Stimulated activated CD8-positive, alpha-beta memory T cell treated with anti-CD3 and anti-CD28 coated beads, Interleukin-4, amount 100 ng/mL, for 1 hour (primary cell): ENCODE data around the gene TEPSIN.

Experiments used
- DNase-seq, 2 donors: peaks; one replicate each; pipeline ENCODE4 v3.0.0-alpha.2; 2020; ENCODE audit warnings: low read depth in 2 of 2, low spot score in 1 of 2

Gene TEPSIN

GRCh38 chr17:81222620-81222905 is 16.3 kb downstream of the TEPSIN start:
- DNase-seq, result no peak

DNA sequence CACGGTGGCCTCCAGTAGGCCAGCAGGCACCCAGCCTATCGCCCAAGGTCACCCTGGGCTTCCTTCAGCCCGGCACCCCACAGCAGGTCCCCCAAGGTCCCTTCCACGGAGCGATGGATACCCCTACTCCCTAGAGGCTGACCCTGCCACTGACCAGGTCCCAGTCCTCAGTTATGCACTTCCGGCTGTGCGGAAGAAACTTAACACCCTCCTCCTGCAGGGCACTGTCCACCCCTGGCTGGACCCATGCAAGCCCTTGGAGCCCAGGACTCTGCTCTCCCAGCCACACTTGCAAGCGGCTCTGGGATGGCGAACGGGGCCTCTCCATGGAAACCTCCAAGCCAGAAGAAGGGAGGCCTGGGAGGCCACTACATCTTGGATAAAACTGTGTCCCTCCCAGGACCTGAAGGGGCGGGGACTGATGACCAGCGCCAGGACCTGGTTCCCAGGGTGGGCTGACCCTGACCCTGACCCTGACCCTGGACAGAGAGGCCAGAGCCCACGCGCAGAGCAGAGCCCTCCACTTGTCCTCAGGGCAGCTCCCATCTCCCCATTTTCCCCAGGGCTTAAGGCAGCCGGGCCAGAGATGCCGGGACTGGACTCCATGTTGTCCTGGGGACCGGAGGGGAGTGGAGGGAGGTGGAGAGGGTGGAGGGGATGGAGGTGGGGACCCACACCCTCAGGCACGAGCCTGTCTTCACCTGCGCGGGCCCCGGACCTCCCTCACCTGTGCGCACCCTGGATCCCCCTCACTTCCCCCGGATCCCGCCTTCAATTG is 16.8 kb downstream of the TEPSIN start:
- no peak for DNase-seq

DNA sequence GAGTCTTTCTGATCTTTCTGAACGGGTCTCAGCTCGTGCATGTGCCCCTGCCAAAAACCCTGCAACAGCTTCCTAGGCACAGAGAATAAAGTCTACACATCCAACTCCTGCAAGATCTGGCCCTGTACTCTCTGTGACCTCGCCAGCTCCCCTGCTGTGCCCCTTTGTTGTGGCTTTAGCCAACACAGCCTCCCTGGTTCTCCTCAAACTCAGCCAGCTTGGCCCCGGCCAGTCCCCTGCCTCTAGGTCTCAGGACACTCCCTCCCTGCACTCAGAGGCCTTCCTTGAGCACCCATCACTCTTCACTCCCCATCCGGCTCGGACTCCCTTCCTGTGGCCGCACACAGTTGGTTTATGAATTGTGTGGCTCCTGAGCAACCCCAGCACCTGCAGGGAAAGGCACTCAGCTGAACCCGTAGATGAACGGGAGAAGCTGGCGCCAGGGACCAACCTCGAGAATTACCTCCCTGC is 17.4 kb downstream of the TEPSIN start:
- no peak for DNase-seq

DNA sequence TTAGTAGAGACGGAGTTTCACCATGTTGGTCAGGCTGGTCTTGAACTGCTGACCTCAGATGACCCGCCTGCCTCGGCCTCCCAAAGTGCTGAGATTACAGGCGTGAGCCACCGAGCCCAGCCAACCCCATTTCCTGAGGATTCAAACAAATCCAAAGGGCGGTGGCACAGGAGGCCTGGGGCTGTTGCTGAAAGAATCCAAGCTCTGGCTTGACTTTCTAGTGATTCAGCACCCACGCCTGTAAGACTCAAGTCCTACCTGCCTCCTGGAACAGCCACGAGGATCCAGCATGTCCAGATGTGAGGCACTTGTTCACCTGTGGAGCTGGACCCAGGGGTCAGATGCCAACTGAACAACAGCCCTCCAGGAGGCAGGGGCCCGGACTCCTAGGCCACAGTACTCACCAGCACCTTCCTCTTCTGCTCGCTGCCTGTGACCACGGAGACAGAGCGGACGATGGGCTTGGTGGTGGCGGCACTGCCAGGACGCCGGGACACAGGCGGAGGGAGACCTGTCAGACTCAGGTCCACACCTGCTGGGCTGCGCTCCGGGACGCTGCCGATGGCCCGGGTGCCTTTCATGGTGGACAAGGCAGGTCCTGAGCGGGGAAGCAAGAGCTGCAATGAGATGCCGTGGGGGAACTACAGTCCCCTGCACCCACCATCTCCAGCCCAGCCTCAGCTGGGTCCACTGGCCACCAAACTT is 19.2 kb downstream of the TEPSIN start:
- DNase-seq, result no peak

DNA sequence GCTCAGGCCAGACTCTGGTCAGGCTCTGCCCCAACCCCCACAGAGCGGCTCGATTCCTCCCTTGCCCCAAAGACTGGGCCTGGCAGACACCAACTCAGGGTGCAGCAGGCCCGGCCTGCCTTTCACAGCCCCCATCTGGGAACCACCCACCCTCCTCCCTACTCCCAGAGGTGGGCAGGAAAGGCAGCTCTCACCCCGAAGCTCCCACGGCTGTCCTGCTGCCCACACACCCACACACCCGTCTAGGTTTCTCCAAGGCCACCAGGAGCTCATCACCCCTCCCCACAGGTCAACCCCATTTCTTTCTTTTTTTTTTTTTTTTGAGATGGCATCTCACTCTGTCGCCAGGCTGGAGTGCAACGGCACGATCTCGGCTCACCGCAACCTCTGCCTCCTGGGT is 19.9 kb downstream of the TEPSIN start:
- DNase-seq, result no peak

DNA sequence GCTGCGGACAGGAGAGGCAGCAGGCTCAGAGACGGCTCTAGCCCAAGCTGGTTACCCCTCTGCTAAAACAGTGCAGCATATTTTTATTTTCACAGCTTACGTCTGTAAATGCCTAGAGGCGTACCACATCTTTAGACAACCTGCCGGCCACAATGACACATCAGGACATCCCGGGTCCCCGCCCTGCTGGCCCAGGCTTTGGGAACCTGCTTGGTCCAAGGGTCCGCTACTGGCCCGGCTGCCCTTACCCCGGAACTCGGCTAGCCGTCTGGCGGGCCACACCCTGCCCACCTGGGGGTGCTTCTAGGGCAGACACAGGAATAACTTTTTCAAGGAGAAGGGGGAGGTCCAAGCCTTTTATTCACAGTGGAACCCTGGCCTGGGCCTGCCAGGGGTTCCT is 20.4 kb downstream of the TEPSIN start:
- DNase-seq, result no peak

GRCh38 chr17:81217491-81217890 is 21.4 kb downstream of the TEPSIN start:
- no peak for DNase-seq

- DNase-seq, result no peak
Observed at GRCh38 chr17:81213978-81214377, 24.9 kb downstream of the TEPSIN start.

- no peak for DNase-seq
Observed at GRCh38 chr17:81212365-81212764, 26.5 kb downstream of the TEPSIN start.

DNA sequence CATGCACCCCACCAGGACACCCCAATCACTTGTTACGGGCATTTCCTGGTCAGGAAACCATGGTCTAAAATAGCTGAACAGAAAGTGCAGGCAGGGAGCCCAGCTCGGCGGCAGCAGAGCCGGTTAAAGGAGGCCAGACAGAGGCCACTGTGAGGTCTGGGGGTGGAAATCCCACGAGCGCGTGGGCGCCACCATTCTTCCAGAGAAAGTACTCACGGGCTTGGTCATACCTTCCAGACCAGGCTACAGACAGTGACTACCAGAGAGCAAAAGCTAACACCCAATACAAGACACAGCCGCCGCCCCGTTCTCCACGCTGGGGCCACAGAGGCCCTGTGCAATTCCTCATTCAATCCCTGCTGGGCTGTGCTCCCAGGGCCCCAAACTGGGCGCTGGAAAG is 28.0 kb downstream of the TEPSIN start:
- no peak for DNase-seq

GRCh38 chr17:81210466-81210865 is 28.4 kb downstream of the TEPSIN start:
- no peak for DNase-seq

DNA sequence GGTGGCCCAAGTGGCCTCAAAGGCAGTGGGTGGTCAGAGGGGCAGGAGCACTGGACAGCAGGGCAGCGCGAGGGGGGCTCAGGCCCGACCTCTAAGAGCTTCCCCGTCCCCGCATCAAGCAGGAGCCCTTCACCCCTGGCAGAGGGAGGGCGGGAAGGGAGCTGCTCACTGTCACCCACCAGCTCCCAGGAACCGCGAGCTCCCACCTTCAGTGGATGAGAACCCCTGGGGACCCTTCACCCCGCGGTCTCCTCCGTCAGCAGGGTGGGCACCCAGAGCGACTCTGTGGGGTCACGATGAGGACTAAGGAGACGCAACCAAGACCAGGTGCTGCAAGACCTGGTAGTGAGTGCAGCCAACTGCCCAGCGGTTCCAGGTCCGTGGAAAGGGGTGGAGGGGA is 29.7 kb downstream of the TEPSIN start:
- no peak for DNase-seq

DNA sequence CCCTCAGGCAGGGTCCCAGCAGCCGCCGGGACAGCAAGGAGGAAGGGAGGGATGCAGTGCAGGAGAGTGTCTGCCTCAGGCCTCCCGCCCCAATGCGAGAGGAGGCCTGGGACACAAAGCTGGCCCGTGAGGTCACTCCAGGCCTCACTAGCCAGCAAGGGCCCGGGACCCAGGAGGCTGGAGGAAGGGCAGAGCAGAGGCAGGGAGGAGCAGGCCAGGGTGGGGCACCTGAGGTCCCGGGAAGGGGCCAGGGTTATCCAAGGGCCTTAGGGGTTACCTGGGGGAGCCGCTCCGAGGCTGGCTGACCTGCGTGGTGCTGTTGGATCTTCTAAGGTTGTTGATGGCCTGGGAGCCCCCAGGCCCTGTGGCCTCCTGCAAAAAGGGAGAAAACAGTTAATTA is 30.2 kb downstream of the TEPSIN start:
- no peak for DNase-seq

GRCh38 chr17:81207610-81208581 is 31.0 kb downstream of the TEPSIN start:
- DNase-seq, result no peak

- DNase-seq, result no peak
Observed at GRCh38 chr17:81206657-81207056, 32.2 kb downstream of the TEPSIN start.

DNA sequence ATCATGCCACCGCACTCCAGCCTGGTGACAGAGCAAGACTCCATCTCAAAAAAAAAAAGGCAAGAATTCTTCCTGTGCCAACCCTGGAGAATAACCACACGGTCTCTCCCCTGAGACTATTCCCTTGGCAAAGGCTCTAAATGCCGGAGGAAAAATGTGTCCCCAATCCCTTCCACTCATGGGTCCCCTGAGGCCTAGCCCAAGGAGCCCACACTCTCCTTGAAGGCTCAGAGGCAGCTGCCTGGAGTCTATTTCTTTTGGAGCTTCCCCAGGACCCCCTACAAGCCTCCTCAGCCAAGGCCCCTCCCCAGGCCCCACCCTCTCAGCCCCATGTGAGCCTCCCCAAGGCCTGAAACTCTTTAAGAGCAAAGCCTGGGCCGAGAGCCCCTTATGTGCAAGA is 32.7 kb downstream of the TEPSIN start:
- DNase-seq, result no peak

- DNase-seq, result no peak
Observed at GRCh38 chr17:81204578-81204977, 34.3 kb downstream of the TEPSIN start.

DNA sequence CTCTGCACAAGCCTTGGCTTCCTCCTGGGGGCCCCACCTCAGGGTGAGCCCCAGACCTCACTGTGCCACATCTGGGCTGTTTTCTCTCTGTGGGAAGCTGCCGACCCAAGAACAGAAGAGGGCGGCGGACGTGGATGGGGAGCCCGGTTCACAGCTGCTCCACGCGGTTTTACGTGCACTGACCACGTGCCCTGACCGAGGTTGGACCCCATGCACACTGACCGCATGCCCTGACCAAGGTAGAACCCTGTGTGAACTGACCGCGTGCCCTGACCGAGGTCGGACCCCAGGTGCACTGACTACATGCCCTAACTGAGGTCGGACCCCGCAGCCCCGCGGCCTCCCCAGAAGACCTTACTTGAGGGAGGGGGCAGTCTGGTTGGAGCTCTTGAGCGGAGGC is 35.7 kb downstream of the TEPSIN start:
- DNase-seq, result no peak

- no peak for DNase-seq
Observed at GRCh38 chr17:81202318-81202717, 36.5 kb downstream of the TEPSIN start.

DNA sequence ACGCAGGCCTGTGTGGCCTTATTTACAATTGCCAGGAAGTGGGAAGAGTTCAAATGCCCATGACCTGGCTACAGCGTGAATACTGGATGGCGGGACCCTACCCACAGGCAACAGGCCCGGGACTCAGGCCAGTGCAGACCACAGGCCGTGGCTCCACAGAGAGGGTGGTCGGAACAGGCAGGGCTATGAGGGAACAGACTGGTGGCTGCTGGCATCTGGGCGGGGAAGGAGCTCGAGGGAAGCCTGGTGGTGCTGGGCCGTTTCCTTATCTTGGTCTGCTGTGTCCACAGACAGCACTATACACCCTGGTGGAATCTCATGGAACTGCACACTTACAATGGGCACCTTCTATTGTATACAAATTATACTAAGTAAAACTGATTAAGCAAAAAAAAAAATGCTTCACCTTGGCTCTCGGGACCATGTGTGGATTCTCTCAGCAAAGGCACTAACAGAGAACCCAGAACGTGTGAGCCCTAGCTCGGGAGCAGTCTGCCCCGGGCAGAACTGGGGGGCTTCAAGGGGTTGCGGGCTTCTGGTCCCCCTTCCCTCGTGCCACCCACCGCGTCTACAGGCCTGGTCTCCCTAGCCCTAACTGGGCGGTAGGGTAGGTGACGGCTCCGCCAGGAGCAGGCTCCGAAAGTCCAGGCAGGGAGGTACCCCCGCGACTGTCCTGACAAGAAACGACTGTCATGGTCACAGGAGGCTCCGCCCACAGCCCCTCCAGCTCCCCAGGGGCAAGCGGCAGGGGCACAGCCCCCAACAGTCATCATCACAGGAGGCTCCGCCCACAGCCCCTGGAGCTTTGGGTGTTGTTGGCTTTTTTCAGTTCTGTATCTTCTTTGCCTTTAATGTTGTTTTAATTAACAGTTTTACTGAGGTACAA is 37.9 kb downstream of the TEPSIN start:
- DNase-seq, result no peak

DNA sequence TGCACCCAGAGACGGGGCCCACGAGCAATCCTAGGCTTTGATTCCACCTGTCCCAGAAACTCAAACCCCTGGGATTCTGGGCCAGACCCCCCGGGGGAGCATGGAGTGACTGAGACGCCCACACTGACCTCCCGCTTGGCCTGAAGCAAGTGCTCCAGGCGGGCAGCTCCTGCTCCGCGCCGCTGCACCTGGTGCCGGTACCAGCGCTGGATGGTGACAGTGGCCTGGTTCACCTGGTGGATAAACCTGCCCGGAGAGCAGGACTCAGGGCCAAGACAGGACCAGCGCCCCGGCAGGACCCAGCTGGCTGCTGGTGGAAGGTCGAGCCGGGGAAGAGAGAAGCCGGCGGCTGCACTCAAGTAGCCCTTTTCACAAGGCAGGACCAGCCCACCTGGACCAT is 38.7 kb downstream of the TEPSIN start:
- DNase-seq, result no peak
